ENCODE data around the gene ARL11.
"Not testable (repeated sequence)": the region's sequence is repeated elsewhere in the genome, so short reads cannot be mapped to it uniquely, and the experiment has no call there.

Gene ARL11

DNA sequence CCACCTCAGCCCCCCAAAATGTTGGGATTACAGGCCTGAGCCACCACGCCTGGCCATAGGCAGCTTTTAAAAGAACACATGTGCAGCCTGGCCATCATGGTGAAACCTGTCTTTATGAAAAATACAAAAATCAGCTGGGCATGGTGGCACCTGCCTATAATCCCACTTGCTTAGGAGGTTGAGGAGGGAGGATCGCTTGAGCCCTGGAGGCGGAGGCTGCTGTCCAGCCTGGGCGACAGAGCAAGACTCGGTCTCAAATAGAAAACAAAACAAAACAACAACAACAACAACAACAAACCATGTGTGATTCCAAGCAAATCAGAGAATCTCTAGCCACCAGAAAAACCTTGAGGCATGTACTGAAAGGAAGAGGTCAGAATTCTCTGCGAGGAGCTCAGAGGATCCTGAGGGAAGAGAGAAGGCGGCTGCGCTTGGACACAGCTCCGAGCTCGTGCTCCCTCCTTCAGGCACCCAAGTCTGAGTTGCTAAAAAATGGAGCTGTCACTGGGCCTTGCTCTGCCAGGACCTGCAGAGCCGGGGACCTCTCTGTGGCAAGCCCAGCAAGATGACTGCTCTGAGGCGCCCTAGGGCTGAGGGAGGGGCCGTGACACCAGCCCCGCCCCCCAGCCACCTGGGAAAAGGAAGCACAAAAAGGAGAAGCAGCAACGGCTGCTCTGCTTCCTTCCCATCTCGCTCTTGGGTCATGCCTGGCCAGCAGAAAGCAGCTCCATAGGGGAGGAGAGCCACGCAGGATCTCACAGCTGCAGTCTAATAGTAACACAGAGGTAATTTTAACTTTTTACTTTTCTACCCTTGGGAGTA is at the start of gene ARL11:
Gene ARL11 (plus strand): TSS at position 677 of the 822 bp plus-strand sequence. CDS start 1,941 bp downstream, outside the sequence.
- peak; percentile 79 for DNase-seq

DNA sequence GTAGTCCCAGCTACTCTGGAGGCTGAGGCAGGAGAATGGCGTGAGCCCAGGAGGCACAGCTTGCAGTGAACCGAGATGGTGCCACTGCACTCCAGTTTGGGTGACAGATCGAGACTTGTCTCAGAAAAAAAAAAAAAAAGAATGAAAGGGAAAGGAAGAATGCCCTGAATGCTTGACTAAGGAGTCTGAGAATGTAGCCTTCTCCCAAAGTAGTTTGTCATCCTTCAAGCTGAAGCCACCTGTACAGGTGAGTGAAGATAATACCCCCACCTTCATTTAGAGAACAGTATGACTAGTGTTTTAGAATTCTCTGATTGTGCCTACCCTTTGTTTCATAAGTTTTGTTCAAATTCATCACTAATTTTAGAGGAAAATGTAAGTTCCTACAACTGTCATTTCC is 48.8 kb upstream of the ARL11 start:
- no peak for DNase-seq

DNA sequence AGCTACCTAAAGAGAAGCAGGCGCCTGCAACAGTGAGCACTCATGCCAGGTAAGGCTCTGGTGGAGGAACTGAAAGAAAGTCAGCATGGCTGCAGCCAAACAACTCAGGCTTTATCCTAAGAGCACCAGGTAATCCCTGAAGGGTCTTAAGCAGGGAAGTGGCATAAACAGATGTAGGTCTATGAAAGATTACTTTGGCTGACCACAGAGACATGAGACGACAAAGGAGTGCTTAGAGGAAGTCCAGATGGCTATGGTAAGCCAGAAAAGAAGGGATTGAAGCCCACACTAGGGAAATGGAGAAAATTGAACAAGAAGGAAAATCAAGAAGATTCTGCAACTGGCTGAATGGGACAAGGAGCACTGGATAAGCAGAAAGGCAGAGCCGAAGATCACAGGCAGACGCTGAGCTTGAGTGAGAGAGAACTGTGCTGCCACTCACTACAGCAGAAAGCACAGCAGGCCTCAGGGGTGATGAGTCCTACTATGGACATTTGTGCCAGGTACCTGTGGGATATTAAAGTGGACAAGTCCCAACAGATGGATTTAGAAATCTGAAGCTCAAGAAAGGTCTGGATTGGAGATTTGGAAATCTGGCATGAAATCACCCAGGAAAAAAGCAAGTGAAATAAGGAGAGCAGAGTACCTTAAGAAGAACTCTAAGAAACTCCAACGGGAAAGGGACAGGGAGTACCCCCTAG is 47.2 kb upstream of the ARL11 start:
- DNase-seq, result no peak

DNA sequence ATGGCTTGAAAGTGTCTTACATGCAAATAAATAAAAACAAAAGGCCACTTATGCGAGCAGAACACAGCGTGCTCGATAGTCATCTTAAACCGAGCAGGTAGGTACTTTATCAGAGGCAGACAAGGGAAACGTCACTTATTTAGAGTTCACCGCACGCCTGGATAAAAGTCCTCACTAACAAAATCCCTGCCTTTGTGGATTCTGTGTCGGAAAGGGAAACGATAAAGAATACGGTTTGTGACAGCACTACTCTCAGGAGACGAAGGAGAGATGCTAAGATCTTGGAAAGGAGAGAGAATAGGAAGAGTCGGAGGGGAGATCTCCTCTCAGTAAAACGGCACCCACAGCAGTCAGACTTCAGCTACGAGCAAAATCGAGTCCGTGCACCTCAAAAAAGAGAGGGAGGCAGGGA is 43.5 kb upstream of the ARL11 start:
- DNase-seq, result no peak

- DNase-seq, result peak; percentile 86
Measured at GRCh38 chr13:49585220-49586157, 42.8 kb upstream of the ARL11 start, which contains the start of gene RCBTB1. Gene RCBTB1, minus strand, starts transcription at chr13:49585558. Its CDS starts 18,279 bp downstream, at chr13:49567279.

DNA sequence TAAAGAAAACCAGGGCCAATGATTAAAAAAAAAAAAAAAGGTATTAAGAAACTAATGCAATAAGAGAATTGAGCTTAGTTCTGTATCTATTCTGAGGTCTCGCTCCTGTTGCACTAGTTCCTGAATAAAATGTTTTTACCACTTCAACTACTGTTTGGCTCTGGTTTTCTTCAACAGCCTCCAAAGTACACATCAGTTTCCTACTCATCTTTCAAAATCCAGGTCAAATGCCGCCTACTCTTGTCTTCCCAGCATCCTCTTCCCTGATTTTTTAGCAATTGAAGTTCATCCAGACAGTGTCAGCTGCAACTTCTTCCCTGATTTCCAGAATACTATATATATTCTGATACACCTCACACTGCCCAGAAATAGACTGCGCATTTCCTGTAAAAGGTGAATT is 41.6 kb upstream of the ARL11 start:
- DNase-seq, result no peak

DNA sequence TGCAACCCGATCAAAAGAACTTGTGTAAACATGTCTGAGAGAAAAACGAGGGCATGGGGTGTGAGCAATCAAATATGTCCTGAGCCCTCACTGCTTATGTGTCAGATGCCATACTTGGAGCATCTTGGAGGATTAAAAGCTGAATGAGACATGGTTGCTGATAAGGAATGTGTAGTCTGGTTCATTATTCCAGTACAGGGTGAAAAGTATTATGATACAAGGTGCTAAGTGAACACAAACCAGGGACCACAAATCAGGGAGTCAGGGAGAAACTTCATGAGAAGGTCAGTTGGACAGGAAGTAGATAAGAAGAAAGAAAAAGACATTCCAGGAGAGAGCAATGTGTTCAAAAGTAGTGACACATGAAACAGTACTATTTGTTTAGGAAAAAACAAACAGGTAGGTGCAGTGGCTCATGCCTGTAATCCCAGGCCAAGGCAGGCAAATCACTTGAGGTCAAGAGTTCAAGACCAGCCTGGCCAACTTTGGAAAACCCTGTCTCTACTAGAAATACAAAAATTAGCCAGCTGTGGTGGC is 40.9 kb upstream of the ARL11 start:
- no peak for DNase-seq

GRCh38 chr13:49590714-49591113 is 37.6 kb upstream of the ARL11 start:
- not testable (repeated sequence) for DNase-seq

DNA sequence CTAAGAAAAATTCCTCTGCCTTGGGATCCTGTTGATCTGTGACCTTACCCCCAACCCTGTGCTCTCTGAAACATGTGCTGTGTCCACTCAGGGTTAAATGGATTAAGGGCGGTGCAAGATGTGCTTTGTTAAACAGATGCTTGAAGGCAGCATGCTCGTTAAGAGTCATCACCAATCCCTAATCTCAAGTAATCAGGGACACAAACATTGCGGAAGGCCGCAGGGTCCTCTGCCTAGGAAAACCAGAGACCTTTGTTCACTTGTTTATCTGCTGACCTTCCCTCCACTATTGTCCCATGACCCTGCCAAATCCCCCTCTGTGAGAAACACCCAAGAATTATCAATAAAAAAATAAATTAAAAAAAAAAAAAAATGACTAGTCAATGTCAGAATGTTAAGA is 34.4 kb upstream of the ARL11 start:
- DNase-seq, result not testable (repeated sequence)

DNA sequence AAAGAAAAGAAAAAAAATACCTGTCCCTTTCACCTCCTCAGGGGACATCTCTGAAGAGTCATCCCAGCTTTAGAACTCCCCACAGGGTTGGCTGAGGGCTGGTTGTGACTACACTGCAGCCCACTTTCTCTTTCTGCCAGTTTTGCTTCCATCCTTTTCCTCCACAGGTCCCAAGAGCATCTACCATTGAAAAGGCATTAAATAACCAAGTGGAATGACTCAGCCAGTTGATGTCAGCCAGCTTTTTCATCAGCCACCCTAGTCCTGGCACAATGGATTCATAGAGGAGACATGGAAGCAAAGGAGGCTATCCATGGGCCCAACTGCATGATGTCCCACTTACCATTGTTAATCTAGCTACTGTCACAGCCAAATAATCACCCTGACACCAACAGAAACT is 33.7 kb upstream of the ARL11 start:
- DNase-seq, result no peak

DNA sequence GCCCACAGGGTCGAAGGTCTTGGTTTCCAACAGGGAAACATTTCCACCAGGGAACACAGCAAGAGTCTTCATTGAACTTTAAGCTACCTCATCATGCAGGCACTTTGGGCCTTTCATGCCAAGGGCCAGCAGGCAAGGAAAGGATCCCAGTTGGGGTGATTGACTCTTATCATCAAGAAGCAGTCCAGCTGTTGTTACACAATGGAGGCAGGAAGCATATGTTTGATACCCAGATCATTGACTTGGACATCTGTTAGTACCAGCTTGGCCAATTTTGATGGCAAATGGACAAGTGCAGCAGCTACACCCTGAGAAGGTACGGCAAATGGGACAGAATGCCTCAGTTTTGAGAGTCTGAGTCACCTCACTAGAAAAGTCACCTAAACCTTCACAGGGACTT is 32.1 kb upstream of the ARL11 start:
- DNase-seq, result no peak

GRCh38 chr13:49597043-49597641 is 31.2 kb upstream of the ARL11 start:
- no peak for DNase-seq

DNA sequence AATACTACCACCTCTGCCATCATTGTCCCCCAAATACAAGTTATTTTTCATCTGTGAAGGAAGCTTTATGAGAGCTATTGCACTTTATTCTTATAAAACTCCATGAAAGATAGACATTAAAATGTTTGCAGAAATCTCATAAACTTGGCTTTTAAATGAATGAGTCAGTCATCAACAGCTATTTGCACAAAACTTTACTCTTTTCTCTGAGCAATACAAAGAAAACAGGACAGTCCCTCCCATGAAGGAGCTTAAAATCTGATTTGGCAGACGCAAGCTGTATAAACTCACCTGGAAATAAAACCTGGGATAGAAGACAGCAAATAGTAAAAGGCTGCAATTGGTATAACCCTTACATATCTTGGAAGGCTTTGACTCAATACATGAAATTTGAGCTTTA is 26.3 kb upstream of the ARL11 start:
- DNase-seq, result no peak

- DNase-seq, result not testable (repeated sequence)
Measured at GRCh38 chr13:49602615-49603014, 25.7 kb upstream of the ARL11 start.

- DNase-seq, result no peak
Measured at GRCh38 chr13:49604570-49604969, 23.7 kb upstream of the ARL11 start.

- DNase-seq, result peak; percentile 85
Measured at GRCh38 chr13:49606747-49607648, 21.3 kb upstream of the ARL11 start.

- DNase-seq, result no peak
Measured at GRCh38 chr13:49607761-49608160, 20.5 kb upstream of the ARL11 start.

- no peak for DNase-seq
Measured at GRCh38 chr13:49608651-49609331, 19.5 kb upstream of the ARL11 start.

DNA sequence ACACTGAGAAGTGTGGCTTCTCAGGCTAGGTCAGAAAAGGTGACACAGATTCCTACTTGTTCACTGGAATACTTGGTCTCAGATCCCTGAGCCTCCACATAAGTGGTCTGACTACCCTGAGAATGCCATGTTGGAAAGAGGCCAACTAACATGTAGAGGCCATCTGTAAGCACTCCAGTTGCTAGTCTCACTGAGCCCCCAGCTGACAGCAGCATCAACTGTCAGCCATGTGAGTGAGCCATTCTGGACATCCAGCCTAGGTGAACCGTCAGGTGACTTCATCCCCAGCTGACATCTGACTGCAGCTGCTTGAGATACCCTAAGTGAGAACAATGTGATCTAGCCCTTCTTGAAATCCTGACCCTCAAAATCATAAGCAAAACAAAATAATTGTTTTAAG is 18.1 kb upstream of the ARL11 start:
- no peak for DNase-seq

DNA sequence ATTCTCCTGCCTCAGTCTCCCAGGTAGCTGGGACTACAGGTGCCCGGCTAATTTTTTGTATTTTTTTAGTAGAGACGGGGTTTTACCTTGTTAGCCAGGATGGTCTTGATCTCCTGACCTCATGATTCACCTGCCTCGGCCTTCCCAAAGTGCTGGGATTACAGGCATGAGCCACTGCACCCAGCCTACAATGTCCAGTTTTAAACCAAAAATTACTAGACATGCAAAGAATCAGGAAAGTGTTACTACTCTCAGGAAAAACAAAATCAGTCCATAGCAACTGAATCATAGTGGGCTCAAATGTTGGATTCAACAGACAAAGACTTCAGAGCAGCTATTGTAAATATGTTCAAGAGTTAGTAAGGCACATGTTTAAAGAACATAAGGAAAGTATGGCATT is 16.3 kb upstream of the ARL11 start:
- DNase-seq, result not testable (repeated sequence)
